ENCODE measurements around the gene LAMA3.

GRCh38 chr18:23793051-23793450, 103.8 kb downstream of the LAMA3 start:
- TF ChIP-seq CTCF (IDR thresholded peaks at IDR 0.05) (no peak), POLR2A (IDR thresholded peaks at IDR 0.05) (no peak)
